SK-N-SH (cell line): ENCODE results near the gene HDAC6.

Experiments
- CTCF ChIP-seq: fragments of 200-600 bp; sonication (generic); IDR thresholded peaks from 2 replicates; pipeline ENCODE4 v1.6.1; 2017; ENCODE audit warnings: antibody characterized with exemption, mild to moderate bottlenecking, moderate library complexity
- EP300 ChIP-seq, 2 experiments: IDR thresholded peaks; 2 replicates each; pipeline versions ENCODE4 v1.4.0 to v1.6.1; 2012; ENCODE audit warnings: borderline replicate concordance in 1 of 2, low read depth in 1 of 2, low read length in 1 of 2
- MAX ChIP-seq: IDR thresholded peaks from 2 replicates; pipeline ENCODE4 v1.4.0; 2012; ENCODE audit warnings: low read depth
- POLR2AphosphoS5 ChIP-seq: IDR thresholded peaks from 2 replicates; pipeline ENCODE4 v1.6.1; 2012; ENCODE audit warnings: low read depth, low read length
- TAF1 ChIP-seq: IDR thresholded peaks from 2 replicates; pipeline ENCODE4 v1.6.1; 2012; ENCODE audit warnings: low read depth, mild to moderate bottlenecking, low read length, moderate library complexity, borderline replicate concordance
- USF1 ChIP-seq: IDR thresholded peaks from 2 replicates; pipeline ENCODE4 v1.4.0; 2012; ENCODE audit warnings: low read depth, borderline replicate concordance
- TF ChIP-seq, protein P1 (sequence below): fragments of 150-350 bp; IDR thresholded peaks from 2 replicates; pipeline ENCODE4 v1.6.1; 2016; ENCODE audit warnings: mild to moderate bottlenecking, low read depth, low read length

- TF ChIP-seq CTCF (no peak), MAX (no peak), TAF1 (no peak), EP300 (IDR thresholded peaks at IDR 0.05; ENCODE audit: borderline replicate concordance in 1 of 2, low read depth in 1 of 2, low read length in 1 of 2) (no peak), POLR2AphosphoS5 (no peak), USF1 (no peak)
- TF ChIP-seq, protein P1, sequence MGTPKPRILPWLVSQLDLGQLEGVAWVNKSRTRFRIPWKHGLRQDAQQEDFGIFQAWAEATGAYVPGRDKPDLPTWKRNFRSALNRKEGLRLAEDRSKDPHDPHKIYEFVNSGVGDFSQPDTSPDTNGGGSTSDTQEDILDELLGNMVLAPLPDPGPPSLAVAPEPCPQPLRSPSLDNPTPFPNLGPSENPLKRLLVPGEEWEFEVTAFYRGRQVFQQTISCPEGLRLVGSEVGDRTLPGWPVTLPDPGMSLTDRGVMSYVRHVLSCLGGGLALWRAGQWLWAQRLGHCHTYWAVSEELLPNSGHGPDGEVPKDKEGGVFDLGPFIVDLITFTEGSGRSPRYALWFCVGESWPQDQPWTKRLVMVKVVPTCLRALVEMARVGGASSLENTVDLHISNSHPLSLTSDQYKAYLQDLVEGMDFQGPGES, result no peak
Observed at GRCh38 chrX:48835524-48836329, 33.9 kb downstream of the HDAC6 start, which contains the start of gene PCSK1N.
